ENCODE results near the gene CHMP1A.
"Not testable (repeated sequence)": the region's sequence is repeated elsewhere in the genome, so short reads cannot be mapped to it uniquely, and the experiment has no call there.

Gene CHMP1A

DNA sequence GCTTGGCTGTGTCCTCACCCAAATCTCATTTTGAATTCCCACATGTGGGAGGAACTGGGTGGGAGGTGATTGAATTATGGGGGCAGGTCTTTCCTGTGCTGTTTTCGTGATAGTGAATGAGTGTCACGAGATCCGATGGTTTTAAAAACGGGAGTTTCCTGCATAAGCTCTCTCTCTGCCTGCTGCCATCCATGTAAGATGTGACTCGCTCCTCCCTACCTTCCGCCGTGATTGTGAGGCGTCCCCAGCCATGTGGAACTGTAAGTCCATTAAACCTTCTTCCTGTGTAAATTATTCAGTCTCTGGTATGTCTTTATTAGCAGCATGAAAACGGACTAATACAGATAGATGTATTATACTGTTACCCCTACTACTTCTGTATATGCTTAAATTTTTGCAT lies 3.7 kb upstream of the CHMP1A start:
- no peak for DNase-seq

DNA sequence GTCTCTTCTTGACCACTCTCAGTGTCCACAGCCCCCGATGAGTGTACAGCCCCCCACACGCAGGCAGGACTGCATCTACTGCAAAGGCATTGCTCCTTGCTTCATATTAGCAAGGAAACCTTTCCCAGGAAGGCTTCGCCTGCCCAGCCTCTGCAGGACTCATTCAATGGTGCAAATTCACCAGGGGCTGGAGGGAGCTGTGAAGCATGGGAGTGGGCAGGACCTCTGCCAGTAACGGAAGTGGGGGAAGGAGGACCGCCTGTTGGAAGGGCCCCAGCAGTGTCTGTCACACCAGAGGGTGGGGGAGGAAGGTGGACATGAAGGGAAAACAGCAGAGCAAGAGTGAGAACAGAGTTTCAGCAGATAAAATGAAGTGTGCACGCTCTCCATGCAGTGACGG lies 2.6 kb upstream of the CHMP1A start:
- DNase-seq: no peak

DNA sequence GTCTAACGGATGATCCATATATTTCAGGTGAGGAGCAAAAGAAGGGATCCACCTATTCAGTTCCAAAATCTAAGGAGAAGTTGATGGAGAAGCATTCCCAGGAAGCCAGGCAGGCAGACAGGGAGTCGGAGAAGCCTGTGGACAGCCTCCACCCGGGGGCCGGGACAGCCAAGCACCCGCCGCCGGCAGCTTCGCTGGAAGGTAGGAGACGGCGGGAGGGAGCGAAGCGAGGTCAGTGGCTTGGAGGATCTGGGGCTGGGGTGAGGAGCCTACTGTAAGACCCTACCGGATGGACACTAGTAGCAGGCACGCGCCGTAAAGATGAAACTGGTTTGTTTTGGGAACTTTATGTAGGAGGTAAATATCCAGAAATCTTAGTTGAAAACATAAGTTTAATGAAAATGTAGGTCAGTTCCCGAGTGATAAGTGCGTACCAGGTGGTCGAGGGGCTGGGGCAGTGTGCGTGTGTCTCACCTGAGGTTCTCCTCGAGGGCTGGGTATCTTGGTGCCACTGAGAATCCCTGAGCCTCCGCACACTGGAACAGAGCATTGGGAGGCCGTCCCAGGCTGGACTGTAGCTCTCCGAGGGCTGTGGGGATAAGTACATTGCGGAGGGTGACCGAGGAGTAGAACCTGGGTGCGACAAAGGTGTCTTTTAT lies 842 bp upstream of the CHMP1A start:
- DNase-seq: peak in 3 of 56 donors; percentile 19 to 43 (median 33)

DNA sequence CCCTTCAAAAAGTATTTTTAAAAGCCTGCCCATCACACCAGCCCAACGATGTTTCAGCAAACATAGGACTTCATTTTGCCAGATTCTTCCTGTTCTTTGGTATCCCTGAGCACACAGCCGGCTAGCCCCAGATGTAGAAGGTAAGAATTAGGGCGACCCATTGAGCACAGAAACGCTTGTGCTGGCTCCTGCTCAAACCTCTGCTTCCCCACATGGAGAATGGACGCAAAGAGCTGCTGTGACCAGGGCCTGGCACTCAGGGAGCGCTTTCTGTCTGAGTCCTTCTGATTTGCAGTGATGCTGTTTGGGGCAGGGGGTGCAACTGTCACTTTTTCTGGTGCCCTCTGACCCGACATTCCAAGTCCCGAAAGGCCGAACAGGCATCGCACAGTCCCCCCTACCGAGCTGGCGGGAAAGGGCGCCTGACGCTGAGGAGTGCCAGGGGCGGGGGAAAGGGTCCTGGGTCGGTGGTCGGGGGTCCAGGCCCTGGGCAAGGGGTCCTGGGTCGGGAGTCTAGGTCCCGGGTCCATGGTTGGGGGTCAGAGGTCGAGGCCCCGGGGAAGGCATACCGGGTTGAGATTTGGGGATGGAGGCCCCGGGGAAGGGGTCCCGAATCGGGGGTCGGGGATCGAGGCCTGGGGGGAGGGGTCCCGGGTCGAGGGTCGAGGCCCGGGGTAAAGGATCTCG lies 930 bp downstream of the CHMP1A start:
- no peak for DNase-seq

DNA sequence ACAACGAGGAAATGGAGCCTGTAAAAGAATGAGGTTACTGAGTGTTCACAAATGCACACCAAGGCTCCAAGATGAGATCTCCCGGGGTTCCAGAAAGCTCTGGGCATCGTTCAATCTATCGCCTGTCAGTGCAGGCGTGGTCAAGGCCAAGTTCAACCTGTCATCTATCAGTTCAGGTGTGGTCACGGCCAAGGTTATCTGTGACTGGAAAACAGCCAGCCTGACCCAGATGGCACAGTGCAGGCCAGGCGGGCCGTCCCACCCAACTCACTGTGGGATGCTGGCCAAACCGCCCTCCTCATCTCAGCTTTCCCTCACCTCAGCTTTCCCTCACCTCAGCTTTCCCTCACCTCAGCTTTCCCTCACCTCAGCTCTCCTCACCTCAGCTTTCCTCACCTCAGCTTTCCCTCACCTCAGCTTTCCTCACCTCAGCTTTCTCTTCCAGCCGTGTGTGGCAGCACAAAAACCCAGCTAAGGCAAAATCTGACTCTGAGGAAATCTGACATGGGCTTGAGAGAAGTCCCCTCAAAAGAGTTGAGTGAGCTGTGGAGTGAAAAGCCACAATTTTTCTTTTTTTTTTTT lies 2.4 kb downstream of the CHMP1A start:
- DNase-seq: no peak

DNA sequence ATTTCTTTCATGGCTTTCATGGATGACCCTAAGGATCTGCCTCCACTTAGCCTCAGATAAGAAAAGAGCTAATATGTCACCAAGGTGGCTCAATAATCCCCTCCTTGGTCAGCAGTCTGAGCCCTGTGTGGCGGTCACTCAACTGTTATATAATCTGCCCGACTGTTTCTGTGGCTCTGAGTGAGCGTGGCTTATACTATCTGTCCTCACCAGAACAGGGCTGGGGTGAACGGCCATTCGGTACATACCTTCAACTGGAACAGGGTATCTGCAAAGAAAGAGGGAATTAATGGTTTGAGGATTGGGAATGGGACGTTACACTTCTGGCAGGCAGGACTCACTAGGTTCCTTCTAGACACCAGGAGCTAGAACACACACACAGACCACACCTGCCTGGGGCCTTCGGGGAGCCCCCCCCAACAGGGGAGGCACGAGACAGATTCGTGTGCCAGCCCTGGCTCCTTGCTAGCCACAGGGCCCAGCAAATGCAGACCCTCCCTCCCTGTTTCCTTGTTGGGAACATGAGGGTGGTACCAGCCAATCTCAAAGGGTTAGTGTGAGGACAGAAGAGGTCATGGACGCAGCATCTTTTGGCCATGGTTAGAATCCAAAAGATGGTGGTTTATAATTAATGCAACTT lies 3.7 kb downstream of the CHMP1A start:
- no peak for DNase-seq

DNA sequence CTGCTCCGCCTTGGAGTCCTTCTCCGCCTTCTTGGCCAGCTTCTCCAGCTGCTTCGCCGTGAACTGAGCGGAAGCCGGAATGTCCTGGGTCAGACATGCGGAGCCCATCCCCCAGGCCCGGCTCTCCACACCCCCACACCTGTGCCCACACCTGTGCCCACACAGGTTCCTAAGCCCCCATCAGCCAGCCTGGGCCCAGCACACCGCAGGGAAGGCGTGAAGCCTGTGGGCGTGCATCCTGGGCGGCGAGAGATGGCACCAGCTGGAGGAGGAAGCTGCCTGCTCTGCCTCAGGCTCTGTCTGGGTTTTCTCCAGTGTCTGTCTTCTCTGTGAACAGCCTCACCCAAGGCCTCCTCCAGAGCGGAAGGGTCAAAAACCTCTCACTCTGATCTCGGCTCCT lies 5.9 kb downstream of the CHMP1A start:
- no peak for DNase-seq

DNA sequence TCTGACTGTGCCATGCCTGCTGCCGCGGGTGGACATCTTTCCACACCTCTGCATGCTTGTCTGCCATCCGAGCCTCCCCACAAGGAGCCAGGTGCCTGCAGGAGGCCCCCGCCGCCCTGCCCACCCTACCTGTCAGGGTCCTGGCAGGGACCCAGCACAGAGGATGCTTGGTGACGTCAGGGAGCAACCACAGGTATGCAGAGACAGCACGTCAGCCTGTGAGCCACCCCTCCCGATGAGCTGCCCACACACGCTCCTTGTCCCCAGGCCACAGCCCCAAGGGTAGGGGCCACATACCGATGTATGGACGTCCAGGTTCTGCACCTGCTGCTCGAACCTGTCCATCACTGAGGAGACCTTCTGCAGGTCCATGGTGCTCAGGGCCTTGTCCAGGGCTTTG lies 10.6 kb downstream of the CHMP1A start:
- no peak for DNase-seq

DNA sequence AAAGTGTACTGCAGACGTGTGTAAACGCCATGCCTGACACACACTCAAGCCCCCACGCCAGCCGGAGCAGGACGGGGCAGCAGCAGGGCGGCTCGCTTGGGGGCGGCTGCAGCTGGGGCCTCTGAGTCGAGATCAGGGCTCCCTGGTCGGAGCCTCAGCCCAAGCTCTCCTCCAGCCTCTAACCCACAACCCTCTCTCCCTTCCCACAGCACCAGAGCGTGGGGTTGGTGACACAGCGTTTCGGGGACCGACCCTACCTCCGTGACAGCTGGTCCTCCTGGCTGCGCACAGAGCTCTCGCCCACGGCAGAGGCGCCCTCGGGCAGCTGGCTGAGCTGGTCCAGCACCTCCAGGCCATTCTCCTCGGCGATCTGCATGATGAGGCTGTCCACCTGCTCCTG lies 11.2 kb downstream of the CHMP1A start:
- no peak for DNase-seq

DNA sequence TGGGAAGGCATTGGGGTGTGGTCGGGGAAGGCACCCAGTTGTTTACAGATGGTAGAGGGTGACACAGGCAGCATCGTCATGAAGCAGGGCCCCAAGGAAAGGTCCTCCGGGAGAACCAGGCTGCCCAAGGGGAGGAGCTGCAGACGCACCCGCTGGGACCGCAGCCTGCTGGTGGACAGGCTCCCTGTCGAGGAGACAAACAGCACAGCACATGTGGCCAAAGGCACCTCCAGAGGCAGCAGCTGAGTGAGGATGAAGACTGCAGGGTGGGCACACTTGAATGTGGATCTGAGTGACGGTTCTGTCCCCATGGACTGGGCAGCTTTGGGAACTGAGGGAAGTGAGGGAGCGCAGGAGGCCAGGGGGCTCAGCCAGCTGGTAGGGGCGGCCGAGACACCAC lies 12.4 kb downstream of the CHMP1A start:
- no peak for DNase-seq

DNA sequence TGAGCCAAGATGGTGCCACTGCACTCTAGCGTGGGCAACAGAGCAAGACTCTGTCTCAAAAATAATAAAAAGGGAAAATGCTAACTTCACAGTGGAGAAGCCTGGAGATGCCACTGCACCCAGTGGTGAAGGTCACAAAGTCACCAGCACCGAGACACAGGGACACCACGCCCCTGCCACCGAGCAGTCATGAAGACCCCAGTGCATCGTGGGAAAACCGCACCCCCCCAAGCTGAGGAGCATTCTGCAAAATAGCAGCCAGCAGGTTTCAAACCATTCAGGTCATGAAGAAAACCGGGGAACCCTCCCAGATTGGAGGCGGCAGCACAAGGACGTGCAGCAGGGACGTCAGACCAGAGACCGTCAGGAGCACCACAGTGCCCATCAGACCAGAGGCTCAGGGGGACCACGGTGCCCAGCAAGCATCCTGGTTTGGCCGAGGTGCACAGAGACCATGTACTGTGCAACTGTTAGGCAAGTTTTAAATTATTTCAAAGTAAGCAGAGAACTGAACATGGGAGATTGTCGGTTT lies 13.7 kb downstream of the CHMP1A start:
- no peak for DNase-seq

DNA sequence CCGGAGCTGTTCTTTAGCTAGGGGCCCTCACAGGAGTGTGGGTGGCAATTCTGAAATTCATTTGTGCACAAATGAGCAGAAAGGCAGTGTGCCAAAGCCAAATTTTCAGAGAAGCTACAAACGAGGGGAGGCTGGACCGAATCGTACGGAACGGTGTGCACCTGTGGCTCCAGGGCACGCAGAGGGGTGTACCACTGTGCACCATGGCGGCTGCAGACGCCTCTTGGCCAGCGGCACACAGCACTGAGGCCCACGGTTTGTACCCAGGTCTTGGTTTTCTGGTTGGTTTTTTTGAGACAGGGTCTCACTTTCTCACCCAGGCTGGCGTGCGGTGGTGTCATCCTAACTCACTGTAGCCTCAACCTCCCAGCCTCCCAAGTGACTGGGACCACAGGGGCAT lies 14.9 kb downstream of the CHMP1A start:
- DNase-seq: no peak

DNA sequence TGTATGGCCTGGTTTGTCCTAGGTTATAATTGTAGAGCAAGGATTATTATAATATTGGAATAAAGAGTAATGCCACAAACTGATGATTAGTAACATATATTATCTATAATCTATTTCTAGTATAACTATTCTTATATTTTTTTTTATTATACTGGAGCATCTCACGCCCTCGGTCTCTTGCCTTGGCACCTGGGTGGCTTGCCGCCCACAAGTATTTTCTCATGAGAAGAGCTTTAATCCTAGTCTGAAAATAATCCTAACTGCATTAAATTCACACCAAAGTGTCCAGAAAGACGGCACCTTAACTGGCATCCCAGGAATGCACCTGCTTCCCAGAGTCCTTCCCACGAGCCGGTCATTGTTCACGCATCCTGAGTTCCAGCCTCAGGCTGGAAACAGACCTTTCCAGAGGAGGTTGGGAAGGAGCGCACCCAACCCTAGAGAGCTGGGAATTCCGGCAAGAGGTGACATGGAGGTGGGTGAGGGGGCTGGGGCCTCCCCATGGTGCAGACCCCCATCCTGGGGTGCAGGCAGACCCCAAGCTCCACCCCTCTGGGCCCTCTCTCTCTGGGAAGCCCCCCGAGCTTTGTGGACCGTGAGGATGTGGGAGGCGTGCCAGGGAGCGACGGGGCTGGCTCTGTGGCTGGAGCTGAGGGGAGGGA lies 15.9 kb downstream of the CHMP1A start:
- no peak for DNase-seq

DNA sequence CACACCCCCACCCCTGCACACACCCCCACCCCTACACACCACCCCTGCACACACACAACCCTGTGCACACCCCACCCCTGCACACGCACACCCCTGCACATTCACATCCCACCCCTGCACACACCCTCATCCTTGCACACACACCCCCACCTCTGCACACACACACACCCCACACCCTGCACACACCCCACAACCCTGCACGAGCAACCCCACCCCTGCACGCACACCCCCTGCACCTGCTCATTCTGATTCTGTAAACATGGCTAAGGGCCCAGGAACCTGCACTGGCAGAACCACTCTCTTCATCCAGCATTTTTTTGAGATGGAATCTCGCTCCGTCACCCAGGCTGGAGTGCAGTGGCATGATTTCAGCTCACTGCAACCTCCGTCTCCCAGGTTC lies 18.1 kb downstream of the CHMP1A start:
- DNase-seq: no peak

DNA sequence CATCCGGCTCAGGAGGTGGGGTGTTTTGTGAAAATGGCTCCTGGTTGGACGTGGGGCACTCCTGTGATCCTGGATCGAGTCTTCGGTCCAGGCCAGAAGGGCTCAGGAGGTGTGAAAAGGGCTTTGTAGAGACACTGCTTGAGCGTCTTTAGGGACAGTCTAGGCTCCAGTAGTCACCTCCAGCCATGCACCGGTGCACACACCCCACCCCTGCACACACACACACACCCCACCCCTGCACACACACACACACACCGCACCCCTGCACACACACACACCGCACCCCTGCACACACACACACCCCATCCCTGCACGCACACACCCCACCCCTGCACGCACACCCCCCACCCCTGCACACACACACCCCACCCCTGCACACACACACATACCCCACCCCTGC lies 19.1 kb downstream of the CHMP1A start:
- DNase-seq: no peak

DNA sequence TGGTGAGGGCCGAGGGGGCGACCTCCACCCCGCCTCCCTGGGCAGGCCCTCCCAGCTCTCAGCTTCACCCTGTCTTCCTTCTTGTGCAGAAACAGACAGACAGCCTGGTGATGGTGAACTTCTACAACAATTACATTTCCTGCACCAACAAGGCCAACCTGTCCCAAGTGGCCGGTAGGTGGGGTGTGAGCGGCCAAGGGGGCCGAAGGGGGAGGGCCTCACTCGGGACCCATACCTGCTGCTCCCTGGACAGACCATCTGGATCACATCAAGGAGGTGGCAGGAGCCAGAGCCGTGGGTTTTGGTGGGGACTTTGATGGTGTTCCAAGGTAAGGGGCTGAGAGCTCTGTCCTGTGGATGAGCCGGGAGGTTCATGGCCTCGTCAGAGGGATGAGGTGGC lies 20.1 kb downstream of the CHMP1A start:
- DNase-seq: no peak

DNA sequence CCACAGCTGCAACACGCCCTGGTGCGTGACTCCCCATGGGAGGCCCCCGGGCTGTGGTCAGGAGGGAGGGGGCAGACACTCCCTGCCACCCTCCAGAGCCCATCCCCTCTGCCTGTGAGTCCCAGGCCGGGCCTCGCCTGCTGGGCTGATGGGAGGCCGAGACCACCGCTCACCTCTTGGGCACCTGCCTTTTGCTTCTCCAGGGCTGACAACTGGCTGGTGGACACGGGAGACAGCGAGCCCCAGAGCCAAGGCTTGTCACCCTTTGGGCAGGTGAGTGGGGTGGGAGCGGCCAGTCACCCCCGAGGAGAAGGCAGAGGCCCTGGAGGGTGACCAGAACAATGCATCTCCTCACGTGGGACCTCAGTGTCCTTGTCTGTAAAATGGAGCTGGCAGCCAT lies 20.8 kb downstream of the CHMP1A start:
- DNase-seq: no peak

DNA sequence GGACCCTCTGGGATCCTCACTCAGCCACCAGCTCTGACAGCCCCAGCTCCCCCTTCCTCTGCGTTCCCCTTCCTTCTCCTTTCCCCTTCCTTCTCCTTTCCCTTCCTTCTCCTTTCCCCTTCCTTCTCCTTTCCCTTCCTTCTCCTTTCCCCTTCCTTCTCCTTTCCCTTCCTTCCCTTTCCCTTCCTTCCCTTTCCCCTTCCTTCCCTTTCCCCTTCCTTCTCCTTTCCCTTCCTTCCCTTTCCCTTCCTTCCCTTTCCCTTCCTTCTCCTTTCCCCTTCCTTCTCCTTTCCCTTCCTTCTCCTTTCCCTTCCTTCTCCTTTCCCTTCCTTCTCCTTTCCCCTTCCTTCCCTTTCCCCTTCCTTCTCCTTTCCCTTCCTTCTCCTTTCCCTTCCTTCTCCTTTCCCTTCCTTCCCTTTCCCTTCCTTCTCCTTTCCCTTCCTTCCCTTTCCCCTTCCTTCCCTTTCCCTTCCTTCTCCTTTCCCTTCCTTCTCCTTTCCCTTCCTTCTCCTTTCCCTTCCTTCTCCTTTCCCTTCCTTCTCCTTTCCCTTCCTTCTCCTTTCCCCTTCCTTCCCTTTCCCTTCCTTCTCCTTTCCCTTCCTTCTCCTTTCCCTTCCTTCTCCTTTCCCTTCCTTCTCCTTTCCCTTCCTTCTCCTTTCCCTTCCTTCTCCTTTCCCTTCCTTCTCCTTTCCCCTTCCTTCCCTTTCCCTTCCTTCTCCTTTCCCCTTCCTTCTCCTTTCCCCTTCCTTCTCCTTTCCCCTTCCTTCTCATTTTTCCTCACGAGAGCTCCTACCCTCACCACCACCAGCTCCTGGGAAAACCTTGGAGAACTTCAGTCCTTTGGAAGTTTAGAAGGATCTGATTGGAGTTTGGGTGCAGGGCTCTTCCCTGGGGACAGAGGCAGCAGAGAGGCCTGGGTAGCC lies 22.8 kb downstream of the CHMP1A start:
- not testable (repeated sequence) for DNase-seq

DNA sequence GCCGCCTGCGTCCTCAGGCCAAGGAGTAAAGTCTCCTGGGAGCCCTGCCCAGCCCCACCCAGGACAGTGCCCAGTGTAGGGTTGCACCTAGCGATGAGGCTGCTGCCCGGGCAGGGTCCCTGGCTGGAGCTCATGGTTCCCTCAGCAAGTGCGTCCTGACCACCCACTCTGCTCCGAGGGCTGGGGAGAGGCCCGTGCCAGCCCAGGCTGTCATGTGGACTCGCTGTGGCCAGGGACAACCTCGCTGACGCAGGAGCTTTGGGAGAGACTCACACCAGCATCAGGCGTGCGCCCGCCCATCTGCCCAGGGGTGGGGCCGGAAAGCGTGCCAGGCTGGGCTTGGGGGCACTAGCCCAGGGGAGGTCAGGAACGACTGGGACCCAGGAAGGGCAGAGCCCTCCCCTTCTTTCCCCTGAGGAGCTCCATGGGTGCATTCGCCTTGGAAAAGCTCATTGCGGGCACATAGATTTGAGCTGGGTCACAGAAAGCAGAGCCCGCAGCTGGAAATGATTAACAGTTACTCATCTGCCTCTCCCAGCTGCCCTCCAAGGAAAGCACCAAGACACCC lies 24.4 kb downstream of the CHMP1A start:
- DNase-seq: no peak

All from nucleus accumbens (tissue), 56 donors.